Tongue (tissue), 2 donors: ENCODE data around the gene SKOR1. TPM values are rescaled to one million over a fixed set of nuclear protein-coding genes. Genes with fewer than 3 reads are reported as not detected.
A peak's percentile ranks its signal among the peaks of the same experiment; 100 is the strongest.

Experiments used
- small RNA-seq: library from RNA; depleted of rRNA; stranded (forward); fragments of <200 nt; gene quantifications from one replicate; pipeline ENCODE3, GENCODE V24; 2014; ENCODE audit warnings: low replicate concordance
- total RNA-seq: library from RNA; depleted of rRNA; stranded (reverse); fragments of >200 nt; gene quantifications from one replicate; pipeline ENCODE4 v1.2.3, GENCODE V29; 2014

The SKOR1 gene
- total RNA-seq, 1 donor from 2014 or later: 0.31 TPM

Small RNAs within 50 kb of the gene (small RNA-seq; reads per million reads assigned to genes)
- gene RNU6-1: 0.26 reads per million, percentile 44 among the genes with 10 or more reads in this experiment

Other genes starting within 250 kb of the SKOR1 start
- gene RNU6-1, start 14.5 kb downstream of the SKOR1 start, total RNA-seq: not detected
- 45.0 TPM for gene PIAS1, start 228.8 kb downstream of the SKOR1 start, total RNA-seq